HG03175 (cell line): Measurements from ENCODE around the gene AHR.
"Not testable (repeated sequence)": the region's sequence is repeated elsewhere in the genome, so short reads cannot be mapped to it uniquely, and the experiment has no call there.

ENCODE experiments used
- ATAC-seq: cut with Tn5 transposase; IDR thresholded peaks from one replicate; pipeline ENCODE4 v1.9.1; 2021; ENCODE audit warnings: mild to moderate bottlenecking, moderate library complexity; ENCODE audit not compliant: unreplicated experiment

Gene AHR

GRCh38 chr7:17336168-17336567 lies 37.7 kb downstream of the AHR start:
- ATAC-seq = no peak

GRCh38 chr7:17339139-17339538 lies 40.7 kb downstream of the AHR start:
- no peak for ATAC-seq

- ATAC-seq = no peak
These were observed 41.5 kb downstream of the AHR start for GRCh38 chr7:17339952-17340351.

GRCh38 chr7:17340655-17341054 lies 42.2 kb downstream of the AHR start:
- no peak for ATAC-seq

- ATAC-seq = no peak
These were observed 44.3 kb downstream of the AHR start for GRCh38 chr7:17342756-17343155.

GRCh38 chr7:17347401-17347800 lies 48.9 kb downstream of the AHR start:
- no peak for ATAC-seq

- ATAC-seq = not testable (repeated sequence)
These were observed 50.5 kb downstream of the AHR start for GRCh38 chr7:17348932-17349331.

GRCh38 chr7:17350321-17350720 lies 51.9 kb downstream of the AHR start:
- ATAC-seq = not testable (repeated sequence)

- ATAC-seq = not testable (repeated sequence)
These were observed 55.4 kb downstream of the AHR start for GRCh38 chr7:17353650-17354419.

GRCh38 chr7:17354473-17354872 lies 56.0 kb downstream of the AHR start:
- ATAC-seq = no peak

- ATAC-seq = no peak
These were observed 56.6 kb downstream of the AHR start for GRCh38 chr7:17355050-17355449.

GRCh38 chr7:17357952-17358351 lies 59.5 kb downstream of the AHR start:
- no peak for ATAC-seq

GRCh38 chr7:17359610-17360009 lies 61.2 kb downstream of the AHR start:
- ATAC-seq = no peak

- no peak for ATAC-seq
These were observed 64.1 kb downstream of the AHR start for GRCh38 chr7:17362439-17363105.

- ATAC-seq = no peak
These were observed 66.2 kb downstream of the AHR start for GRCh38 chr7:17364671-17365070.

GRCh38 chr7:17365775-17366174 lies 67.3 kb downstream of the AHR start:
- ATAC-seq = no peak

- ATAC-seq = no peak
These were observed 69.0 kb downstream of the AHR start for GRCh38 chr7:17367502-17367901.

GRCh38 chr7:17368856-17369524 lies 70.5 kb downstream of the AHR start:
- ATAC-seq = no peak

GRCh38 chr7:17369691-17370426 lies 71.4 kb downstream of the AHR start:
- no peak for ATAC-seq

GRCh38 chr7:17370901-17371585 lies 72.6 kb downstream of the AHR start:
- no peak for ATAC-seq
